Breast epithelium (tissue), 4 donors: ENCODE measurements around the gene SOS1. TPM values are rescaled to one million over a fixed set of nuclear protein-coding genes. Genes with fewer than 3 reads are reported as not detected.
"Not testable (repeated sequence)": the region's sequence is repeated elsewhere in the genome, so short reads cannot be mapped to it uniquely, and the experiment has no call there.

Source experiments
- DNase-seq, 2 donors: peaks; one replicate each; pipeline ENCODE4 v3.0.0-alpha.2; 2019; ENCODE audit warnings: low spot score in 2 of 2
- H3K27ac ChIP-seq, 2 donors: fragments of 200-600 bp; sonication (generic) in 1 of 2; one replicate each; pipeline ENCODE4 v1.5.1; 2016 to 2019; ENCODE audit warnings: mild to moderate bottlenecking in 1 of 2
- H3K27me3 ChIP-seq, 2 donors: fragments of 200-600 bp; sonication (generic) in 1 of 2; one replicate each; pipeline versions ENCODE4 v1.5.1 to v1.6.0; 2017 to 2019; ENCODE audit warnings: control low read depth in 1 of 2, mild to moderate bottlenecking in 1 of 2
- H3K36me3 ChIP-seq: fragments of 200-600 bp; one replicate; pipeline ENCODE4 v1.5.1; 2019
- H3K4me1 ChIP-seq, 2 donors: fragments of 200-600 bp; sonication (generic); one replicate each; pipeline ENCODE4 v1.5.1; 2016 to 2019; ENCODE audit warnings: control low read depth in 1 of 2
- H3K4me3 ChIP-seq, 3 donors: fragments of 200-600 bp; sonication (generic); 1 replicate in 2 of 3; 2 replicates in 1 of 3; pipeline ENCODE4 v1.5.1; 2016 to 2019; ENCODE audit warnings: mild to moderate bottlenecking in 3 of 3, moderate library complexity in 2 of 3
- H3K9me3 ChIP-seq, 2 donors: fragments of 200-600 bp; sonication (generic) in 1 of 2; one replicate each; pipeline ENCODE4 v1.5.1; 2016 to 2019; ENCODE audit warnings: control low read depth in 1 of 2
- CTCF ChIP-seq, 3 donors: fragments of 450-650 bp; IDR thresholded peaks; one replicate each; pipeline ENCODE4 v1.5.1; 2016 to 2017; ENCODE audit warnings: antibody characterized with exemption in 3 of 3, mild to moderate bottlenecking in 3 of 3, moderate library complexity in 3 of 3
- POLR2A ChIP-seq: fragments of 450-650 bp; IDR thresholded peaks from one replicate; pipeline ENCODE4 v1.6.1; 2016; ENCODE audit warnings: antibody characterized with exemption, mild to moderate bottlenecking, moderate library complexity
- POLR2AphosphoS5 ChIP-seq, 3 donors: sonication (generic); formaldehyde crosslinking; IDR thresholded peaks; one replicate each; pipeline ENCODE4 v1.6.1; 2017; ENCODE audit warnings: antibody characterized with exemption in 3 of 3
- intact Hi-C: fragments of 100-400 bp; cut with DNase I; formaldehyde crosslinking; loops from one replicate; pipeline ENCODE4 v1.15.1; 2023; ENCODE audit warnings: low total_unique reads
- total RNA-seq, 3 donors: library from RNA; depleted of rRNA; stranded (reverse); fragments of >200 nt; gene quantifications; one replicate each; pipeline ENCODE4 v1.1.0, GENCODE V29; 2016

SOS1 gene
- total RNA-seq, 3 donors from 2014 or later, result 33.4 to 49.0 (median 37.0) TPM

GRCh38 chr2:38945911-38946310, 174.9 kb downstream of the SOS1 start:
- no peak for DNase-seq
- Histone ChIP-seq H3K36me3 (no peaks in the 10 kb centered on the region), H3K9me3 (no peaks in the 10 kb centered on the region), H3K4me3 (no peak overlapping the region), H3K27me3 (no peaks in the 10 kb centered on the region), H3K27ac (no peak overlapping the region), H3K4me1 (no peaks in the 10 kb centered on the region)
- intact Hi-C loops, result no loop called here
- TF ChIP-seq POLR2AphosphoS5 (IDR thresholded peaks at IDR 0.05) (no peak), POLR2A (no peak), CTCF (IDR thresholded peaks at IDR 0.05) (no peak)

- no peaks in the 10 kb centered on the region for H3K9me3 ChIP-seq
- DNase-seq, result no peak
- no peak overlapping the region for H3K27ac ChIP-seq
- no peak overlapping the region for H3K4me3 ChIP-seq
- TF ChIP-seq POLR2AphosphoS5 (IDR thresholded peaks at IDR 0.05) (no peak), POLR2A (no peak), CTCF (IDR thresholded peaks at IDR 0.05) (no peak)
- intact Hi-C loops, result no loop called here
- H3K27me3 ChIP-seq, result no peaks in the 10 kb centered on the region
- H3K36me3 ChIP-seq, result no peaks in the 10 kb centered on the region
- no peaks in the 10 kb centered on the region for H3K4me1 ChIP-seq
Observed at GRCh38 chr2:38945372-38945771, 175.5 kb downstream of the SOS1 start.

- H3K36me3 ChIP-seq, result no peaks in the 10 kb centered on the region
- no peaks in the 10 kb centered on the region for H3K27me3 ChIP-seq
- intact Hi-C loops, result no loop called here
- no peak overlapping the region for H3K27ac ChIP-seq
- H3K4me1 ChIP-seq, result no peaks in the 10 kb centered on the region
- TF ChIP-seq POLR2A (no peak), POLR2AphosphoS5 (IDR thresholded peaks at IDR 0.05) (no peak)
- no peak overlapping the region for H3K4me3 ChIP-seq
- DNase-seq, result no peak
- H3K9me3 ChIP-seq, result no peaks in the 10 kb centered on the region
Observed at GRCh38 chr2:38943784-38944183, 177.1 kb downstream of the SOS1 start.

- no peaks in the 10 kb centered on the region for H3K36me3 ChIP-seq
- TF ChIP-seq CTCF (IDR thresholded peaks at IDR 0.05) (no peak), POLR2AphosphoS5 (IDR thresholded peaks at IDR 0.05) (no peak), POLR2A (no peak)
- intact Hi-C loops, result no loop called here
- H3K27me3 ChIP-seq, result no peaks in the 10 kb centered on the region
- H3K4me1 ChIP-seq, result no peaks in the 10 kb centered on the region
- no peak overlapping the region for H3K27ac ChIP-seq
- no peak overlapping the region for H3K4me3 ChIP-seq
- no peaks in the 10 kb centered on the region for H3K9me3 ChIP-seq
- no peak for DNase-seq
Observed at GRCh38 chr2:38940746-38941145, 180.1 kb downstream of the SOS1 start.

GRCh38 chr2:38937548-38937947, 183.3 kb downstream of the SOS1 start:
- H3K4me1 ChIP-seq, result no peaks in the 10 kb centered on the region
- H3K4me3 ChIP-seq, result no peak overlapping the region
- no peaks in the 10 kb centered on the region for H3K27me3 ChIP-seq
- intact Hi-C loops, result no loop called here
- H3K27ac ChIP-seq, result no peak overlapping the region
- DNase-seq, result no peak
- H3K36me3 ChIP-seq, result no peaks in the 10 kb centered on the region
- H3K9me3 ChIP-seq, result no peaks in the 10 kb centered on the region
- no peak for TF ChIP-seq POLR2A
- no peak for TF ChIP-seq POLR2AphosphoS5 (IDR thresholded peaks at IDR 0.05)
- TF ChIP-seq CTCF (IDR thresholded peaks at IDR 0.05), result no peak

- H3K9me3 ChIP-seq, H3K4me1 ChIP-seq, H3K27me3 ChIP-seq, H3K27ac ChIP-seq, intact Hi-C loops, H3K4me3 ChIP-seq, H3K36me3 ChIP-seq, DNase-seq: not testable (repeated sequence)
Observed at GRCh38 chr2:38936516-38936915, 184.3 kb downstream of the SOS1 start.
